Measurements from ENCODE around the gene TMEM143.

GRCh38 chr19:48283908-48284307 is 79.8 kb downstream of the TMEM143 start:
- TF ChIP-seq CTCF (conservative IDR thresholded peaks at IDR 0.05) (no peak), EZH2 (IDR thresholded peaks at IDR 0.05; ENCODE audit: low read depth) (no peak)
